Stimulated activated CD8-positive, alpha-beta memory T cell treated with anti-CD3 and anti-CD28 coated beads, Interleukin-7, amount 100 ng/mL, for 48 hours (primary cell): ENCODE results near the gene RNF130.
"Not testable (repeated sequence)": the region's sequence is repeated elsewhere in the genome, so short reads cannot be mapped to it uniquely, and the experiment has no call there.

Experiments used
- DNase-seq, 2 donors: peaks; one replicate each; pipeline ENCODE4 v3.0.0-alpha.2; 2020; ENCODE audit warnings: low read depth in 1 of 2; ENCODE audit errors: extremely low read depth in 1 of 2

RNF130 gene

DNA sequence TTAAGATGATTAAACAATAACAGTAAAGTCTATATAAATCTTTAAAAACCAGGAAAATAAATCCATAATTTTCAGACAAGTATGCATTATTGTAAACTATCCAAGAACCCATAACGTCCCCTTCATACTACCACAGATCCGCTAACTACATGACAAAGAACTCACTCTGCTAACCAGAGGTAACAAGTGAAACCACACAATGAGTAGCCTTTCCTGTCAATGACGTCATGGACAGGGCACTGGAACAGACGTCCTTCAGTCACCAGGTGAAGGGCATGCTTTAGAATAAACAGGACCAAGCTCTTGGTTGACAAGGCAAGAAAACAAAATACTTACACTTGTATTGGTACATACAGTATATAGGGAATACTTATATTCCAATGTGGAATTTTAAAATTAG, 45.2 kb downstream of the RNF130 start:
- no peak for DNase-seq

DNA sequence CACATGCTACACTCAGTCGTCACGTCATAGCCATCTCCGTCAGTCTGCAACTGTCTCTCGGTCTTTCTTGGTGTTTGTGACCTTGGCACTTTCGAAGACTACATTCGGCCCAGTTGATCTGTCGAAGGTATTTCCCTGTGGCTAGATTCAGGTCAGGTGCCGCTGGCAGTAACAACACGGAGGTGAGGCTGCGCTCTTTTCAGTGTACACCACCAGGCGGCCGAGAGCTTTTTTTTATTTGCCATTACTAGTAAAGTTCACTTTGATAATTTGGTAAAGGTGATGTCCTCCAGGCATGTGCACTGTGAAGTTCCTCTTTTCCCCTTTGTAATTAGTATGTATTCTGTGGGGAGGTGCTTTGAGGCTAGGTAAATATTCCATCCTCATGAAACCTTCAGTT, 49.7 kb downstream of the RNF130 start:
- no peak for DNase-seq

DNA sequence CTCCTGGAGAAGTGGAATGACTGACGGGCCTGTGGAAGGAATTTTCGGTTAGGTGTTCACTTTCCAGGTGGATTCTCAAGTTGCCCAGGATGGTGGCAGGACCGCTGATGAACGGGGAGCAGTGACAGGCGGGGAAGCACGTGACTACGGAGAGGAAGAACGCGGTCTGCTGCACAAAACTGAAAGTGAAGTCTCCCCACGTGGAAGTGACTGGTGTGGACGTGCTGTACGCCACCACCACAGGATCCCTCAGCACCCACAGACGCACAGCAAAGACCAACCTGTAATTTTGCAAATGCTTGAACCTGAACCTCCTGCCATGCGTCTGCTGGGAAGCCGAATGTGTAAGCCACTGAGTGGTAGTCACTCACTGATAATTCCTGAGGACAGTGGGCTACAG, 51.4 kb downstream of the RNF130 start:
- DNase-seq = no peak

DNA sequence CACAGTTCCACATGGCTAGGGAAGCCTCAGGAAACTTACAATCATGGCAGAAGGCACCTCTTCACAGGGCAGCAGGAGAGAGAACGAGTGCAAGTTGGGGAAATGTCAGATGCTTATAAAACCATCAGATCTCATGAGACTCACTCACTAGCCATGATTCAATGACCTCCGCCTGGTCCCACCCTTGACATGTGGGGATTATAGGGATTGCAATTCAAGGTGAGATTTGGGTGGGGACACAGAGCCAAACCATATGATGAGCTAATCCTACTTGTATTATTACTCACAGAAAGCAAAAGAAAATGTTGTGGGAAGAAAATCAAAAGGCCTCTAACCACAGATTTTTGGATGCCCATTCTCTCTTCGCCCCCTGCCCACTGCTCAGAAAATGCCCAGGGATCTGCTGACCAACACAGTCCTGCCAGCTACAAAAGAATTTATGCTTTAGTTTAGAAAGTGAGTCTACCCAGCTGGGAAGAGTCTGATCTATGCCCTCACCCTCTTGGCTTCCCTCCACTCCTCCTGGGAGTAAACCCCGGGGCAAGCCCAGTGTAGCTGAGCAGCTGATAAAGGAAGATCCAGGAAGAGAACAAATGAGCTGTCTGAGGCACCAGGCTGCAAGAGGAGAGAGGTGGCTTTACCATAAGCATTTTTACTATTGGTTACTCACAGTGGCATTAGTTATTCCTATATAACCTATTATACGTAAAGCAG, 53.1 kb downstream of the RNF130 start:
- DNase-seq = no peak

DNA sequence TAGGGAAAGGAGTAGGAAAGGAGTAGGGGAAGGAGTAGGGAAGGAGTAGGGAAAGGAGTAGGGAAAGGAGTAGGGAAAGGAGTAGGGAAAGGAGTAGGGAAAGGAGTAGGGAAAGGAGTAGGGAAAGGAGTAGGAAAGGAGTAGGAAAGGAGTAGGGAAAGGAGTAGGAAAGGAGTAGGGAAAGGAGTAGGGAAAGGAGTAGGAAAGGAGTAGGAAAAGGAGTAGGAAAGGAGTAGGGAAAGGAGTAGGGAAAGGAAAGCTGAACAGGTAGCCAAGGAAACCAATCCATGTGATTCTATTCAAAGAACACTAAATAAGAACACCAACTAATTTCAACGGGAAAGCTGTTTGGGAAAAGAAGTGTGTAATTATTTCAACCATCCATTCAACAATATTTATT, 56.0 kb downstream of the RNF130 start:
- not testable (repeated sequence) for DNase-seq

DNA sequence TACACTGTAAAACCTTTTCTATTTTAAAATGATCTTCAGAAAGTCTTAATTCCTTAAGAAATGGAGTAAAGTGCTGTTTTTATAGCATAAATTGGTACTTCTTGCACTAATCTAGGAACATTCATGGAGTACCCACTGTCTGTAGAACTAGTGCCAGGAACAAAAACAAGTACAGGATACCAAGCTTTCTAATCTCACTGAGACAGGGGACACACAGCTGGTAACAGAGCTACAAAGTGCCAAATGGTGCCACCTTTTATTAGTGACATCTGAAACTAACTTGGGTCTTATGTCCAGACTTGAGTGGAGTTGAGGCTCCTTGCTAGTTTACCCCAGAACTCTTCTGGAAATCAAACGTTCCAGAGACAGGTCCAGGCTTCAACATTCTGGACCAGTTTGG, 57.9 kb downstream of the RNF130 start:
- DNase-seq = no peak

DNA sequence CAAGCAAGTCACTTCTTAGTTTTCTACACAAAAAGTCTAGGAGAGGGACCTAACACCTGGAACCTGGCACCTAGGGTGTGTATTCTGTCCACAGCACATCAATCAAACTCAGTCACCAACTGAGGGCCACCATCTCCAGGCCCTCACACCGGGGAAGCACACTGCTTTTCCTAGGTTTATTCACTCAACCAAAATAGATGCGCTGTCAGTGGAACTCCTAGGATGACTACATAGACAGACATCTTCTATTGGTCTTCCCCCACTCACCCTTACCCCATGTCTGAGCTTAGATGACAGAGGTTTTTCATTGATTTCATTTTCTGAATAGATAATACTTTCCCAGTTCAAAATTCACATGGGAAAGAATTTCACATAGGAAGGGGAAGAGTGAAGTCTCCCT, 59.2 kb downstream of the RNF130 start:
- DNase-seq = no peak

DNA sequence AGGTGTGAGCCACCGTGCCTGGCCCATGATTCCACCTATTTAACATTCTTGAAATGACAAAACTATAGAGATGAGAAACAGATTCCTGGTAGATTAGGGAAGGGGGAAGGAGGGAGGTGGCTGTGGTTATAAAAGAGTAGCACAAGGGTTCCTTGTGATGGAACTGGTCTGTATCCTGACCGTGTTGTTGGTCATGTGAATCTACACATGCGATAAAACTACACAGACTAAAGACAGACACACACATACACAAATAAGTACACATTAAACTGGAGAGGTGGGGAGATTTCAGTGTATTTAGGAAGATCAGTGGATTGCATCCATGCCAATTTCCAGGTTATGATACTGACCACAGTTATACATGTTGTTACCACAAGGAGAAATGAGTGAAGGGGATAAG, 60.9 kb downstream of the RNF130 start:
- no peak for DNase-seq

DNA sequence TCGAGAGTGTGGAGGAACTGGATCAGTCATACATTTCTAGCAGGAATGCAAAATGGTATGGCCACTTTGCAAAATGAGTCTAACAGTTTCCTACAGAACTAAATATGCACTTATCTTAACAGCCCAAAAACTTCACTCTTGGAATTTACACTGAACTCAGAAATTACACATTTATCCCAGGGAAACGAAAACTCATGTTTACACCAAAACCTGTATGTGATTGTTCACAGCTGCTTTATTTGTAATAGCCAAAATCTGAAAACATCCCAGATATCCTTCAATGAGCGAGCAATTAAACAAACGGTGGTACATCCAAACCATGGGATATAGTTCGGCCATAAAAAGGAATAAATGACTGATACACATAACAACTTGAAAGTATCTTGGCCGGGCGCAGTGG, 62.0 kb downstream of the RNF130 start:
- no peak for DNase-seq

DNA sequence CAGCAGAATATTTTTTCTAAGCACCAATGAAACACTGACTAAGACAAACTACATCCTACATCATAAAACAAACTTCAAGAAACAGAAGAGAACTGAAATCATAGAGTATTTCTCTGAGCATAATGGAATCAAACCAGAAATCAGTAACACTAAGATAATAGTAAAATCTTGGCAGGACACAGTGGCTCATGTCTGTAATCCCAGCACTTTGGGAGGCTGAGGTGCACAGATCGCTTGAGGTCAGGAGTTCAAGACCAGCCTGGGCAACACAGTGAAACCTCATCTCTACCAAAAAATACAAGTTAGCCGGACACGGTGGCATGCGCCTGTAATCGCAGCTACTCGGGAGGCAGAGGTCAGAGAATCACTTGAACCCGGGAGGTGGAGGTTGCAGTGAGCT, 63.1 kb downstream of the RNF130 start:
- no peak for DNase-seq

DNA sequence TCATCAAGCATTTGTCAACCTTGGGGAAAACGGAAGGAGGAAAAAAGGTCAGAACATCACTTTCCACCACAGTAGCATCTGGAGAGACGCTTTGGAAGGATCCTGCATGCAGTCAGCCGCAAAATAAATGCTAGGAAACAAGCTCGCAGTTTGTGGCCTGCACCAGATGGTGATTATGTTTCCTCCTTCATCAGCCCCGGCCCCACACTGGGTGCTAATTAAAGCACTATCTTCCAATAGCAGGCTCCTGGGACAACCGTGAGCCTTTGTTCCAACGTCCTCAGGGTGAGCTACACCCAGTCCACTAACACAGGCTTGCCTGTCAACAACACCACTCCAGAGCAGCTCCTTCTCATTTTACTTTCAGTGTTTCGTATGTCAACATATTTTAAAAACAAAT, 64.0 kb downstream of the RNF130 start:
- DNase-seq = no peak

DNA sequence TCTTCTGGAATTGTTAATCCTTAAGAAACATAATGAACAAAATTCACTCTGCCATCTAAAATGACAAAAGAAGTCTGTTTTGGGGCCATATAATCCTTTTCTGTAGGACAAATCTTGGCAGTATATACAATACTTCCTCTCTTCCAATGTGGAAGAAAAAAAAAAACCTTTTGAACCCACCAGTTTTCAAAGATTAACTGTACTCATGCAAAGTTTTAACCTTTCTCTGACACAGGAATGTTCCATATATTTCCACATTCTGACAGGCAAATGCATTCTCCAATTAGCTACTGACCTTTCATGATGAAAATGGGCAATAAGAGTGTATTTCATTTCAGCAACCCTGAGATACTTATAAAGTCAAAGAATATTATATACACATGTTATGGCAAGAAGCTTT, 65.4 kb downstream of the RNF130 start:
- no peak for DNase-seq

DNA sequence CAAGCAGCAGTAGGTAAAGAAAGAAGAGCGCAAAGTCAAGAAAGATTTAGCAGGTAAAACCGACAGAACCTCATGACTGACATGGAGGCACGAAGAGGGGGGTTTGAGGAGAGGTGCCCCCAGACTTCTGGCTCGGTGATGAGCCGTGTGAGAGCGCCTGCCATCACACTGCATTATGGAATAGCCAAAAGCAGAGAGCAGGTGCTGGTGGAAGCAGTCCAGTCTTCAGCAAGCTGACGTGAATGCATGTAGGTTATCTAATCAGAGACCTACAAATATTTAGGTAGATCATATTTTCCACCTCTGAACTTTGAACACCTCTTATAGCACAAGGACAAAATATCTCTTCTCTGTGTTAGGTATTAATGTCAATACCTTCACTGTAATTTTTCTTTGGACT, 68.4 kb downstream of the RNF130 start:
- no peak for DNase-seq

DNA sequence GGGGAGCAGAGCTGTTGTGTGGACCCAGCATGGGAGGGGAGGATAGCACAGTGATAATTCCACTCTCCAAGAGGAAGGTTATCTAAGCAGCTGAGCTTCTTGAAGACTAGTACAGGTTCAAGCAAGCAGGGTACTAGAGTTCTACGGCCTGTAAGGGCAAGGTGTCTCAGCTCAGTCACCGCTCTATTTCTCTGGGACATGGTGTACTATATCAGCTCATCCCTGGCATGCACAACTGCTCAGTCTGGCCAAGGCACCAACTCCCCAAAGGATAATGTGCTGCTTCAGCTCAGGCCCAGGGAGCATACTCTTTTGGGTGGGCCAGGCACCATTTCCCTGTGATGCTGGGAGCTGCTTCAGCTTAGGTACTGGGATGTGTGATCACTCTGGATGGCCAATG, 69.8 kb downstream of the RNF130 start:
- DNase-seq = no peak

DNA sequence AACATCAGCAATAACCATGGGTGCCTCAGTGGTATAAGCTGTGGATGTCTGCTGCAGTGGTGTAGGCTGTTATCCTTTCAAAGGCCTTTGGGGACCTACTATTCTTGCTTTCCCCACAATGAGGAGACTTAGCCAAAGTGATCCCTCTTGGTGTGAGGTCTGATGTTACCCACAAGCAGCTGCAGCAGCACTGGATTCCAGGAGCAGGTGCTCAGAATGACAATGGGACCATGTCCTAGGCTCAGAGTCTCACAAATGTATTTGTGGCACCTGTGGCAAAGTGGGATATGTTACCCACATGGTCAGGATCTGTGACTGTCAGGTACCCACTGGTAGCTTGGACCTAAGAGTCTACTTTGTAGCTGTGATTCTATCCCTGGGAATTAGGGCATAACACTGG, 70.4 kb downstream of the RNF130 start:
- no peak for DNase-seq

DNA sequence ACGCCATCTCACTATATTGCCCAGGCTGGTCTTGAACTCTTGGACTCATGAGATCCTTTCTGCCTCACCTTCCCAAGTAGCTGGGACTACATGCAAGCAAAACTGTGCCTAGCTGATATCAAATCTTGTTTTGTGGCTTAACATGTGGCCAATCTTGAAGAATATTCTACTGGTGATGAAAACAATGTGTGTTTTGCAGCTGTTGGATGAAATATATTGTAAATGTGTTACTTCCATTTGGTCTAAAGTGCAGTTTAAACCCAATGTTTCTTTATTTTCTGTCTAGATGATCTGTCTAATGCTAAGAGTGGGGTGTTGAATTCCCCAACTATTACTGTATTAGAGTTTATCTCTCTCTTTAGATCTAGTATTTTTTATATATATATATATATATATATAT, 73.1 kb downstream of the RNF130 start:
- DNase-seq = no peak

DNA sequence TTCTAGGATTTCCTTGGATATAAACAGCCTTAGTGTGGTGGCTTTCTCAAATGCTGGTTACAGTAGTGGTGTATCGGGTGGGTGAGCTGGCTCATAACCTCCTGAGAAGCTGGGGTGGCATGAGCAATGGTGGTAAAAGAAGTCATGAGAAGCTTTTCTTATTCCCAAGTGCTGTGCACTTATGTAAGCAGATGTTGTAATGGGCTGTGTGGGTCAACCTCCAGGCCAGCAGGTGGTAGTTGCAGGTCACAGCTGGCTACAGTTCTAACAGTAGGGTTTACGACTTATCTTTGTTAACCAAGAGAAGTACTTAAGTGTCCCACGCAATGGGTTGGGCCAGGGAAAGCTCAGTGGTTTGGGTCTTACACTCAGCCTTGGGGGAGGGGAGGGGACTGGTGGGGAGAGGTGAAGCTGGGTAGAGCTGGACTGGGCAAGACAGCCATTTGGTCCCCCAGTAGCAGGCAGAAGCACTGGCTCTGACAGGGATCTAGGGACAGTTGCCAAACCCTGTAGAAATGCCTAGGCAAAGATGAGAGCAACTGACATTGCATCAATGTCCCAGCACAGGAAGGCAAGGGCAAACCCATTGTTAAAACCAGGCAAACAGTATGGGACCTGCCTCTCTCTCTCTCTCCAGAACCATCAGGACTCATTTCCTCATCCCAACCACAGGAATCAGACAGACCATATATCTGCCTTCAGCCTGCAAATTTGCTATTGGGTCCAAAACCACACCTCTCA, 76.8 kb downstream of the RNF130 start:
- no peak for DNase-seq

DNA sequence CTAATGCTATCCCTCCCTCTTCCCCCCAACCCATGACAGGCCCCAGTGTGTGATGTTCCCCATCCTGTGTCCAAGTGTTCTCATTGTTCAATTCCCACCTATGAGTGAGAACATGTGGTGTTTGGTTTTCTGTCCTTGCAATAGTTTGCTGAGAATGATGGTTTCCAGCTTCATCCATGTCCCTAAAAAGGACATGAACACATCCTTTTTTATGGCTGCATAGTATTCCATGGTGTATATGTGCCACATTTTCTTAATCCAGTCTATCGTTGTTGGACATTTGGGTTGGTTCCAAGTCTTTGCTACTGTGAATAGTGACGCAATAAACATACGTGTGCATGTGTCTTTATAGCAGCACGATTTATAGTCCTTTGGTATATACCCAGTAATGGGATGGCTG, 78.7 kb downstream of the RNF130 start:
- DNase-seq = not testable (repeated sequence)

DNA sequence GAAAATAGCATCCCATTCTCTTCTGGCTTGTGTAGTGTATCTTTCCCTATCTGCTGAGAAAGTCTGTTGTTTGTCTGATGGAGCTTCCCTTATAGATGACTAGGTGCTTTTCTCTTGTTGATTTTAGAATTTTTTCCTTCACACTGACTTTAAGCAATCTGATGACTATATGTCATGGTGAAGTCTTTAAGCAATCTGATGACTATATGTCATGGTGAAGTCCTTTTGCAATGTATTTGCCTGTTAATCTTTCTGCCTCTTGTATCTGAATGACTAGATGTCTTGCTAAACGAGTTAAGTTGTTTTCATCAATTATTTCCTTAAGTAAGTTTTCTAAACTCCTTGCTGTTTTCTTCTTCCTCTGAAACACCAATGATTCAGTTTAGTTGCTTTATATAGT, 80.5 kb downstream of the RNF130 start:
- DNase-seq = no peak

DNA sequence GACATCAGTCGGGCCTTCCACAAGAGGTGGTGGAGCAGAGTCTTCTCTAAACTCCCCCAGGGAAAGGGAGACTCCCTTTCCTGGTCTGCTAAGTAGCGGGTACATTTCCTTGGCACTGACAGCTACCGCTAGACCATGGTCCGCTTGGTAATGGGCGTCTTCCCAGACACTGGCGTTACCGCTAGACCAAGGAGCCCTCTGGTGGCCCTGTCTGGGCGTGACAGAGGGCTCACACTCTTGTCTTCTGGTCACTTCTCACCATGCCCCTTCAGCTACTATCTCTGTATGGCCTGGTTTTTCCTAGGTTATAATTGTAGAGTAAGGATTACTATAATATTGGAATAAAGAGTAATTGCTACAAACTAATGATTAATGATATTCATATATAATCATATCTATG, 81.0 kb downstream of the RNF130 start:
- DNase-seq = not testable (repeated sequence)

DNA sequence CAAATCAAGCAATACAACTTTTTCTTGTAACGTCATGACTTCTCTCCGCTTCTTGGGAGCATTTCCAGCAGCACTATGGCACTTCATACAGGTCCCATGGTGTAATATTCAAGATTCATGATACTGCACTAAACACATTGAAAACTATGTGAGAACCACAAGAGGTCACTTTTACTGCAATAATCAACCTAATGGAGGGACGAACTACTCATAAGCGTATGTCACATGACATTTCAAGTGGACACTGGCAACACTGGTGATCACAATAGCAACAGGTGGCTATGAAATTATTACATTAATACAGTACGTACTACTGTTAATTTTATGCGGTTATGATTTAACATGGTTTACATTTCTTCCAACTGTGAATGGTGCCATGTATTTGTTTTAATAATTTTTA, 85.2 kb downstream of the RNF130 start:
- no peak for DNase-seq

DNA sequence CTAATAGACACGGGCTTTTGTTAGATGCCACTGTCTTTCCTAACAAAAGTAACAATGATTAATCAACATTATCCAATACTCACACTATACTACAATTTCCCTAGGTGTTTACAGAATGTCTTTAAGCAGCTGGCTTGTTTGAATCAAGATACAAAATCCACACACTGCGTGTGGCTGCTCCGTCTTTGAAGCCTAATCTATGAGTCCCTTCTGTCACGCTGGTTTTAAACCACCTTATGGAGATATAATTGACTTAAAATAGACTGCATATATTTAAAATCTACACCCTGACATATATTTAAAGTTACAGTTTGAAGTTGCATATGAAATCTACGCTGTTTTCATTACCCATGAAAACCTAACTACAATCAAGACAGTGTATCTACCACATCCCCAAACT, 89.9 kb downstream of the RNF130 start:
- DNase-seq = no peak

DNA sequence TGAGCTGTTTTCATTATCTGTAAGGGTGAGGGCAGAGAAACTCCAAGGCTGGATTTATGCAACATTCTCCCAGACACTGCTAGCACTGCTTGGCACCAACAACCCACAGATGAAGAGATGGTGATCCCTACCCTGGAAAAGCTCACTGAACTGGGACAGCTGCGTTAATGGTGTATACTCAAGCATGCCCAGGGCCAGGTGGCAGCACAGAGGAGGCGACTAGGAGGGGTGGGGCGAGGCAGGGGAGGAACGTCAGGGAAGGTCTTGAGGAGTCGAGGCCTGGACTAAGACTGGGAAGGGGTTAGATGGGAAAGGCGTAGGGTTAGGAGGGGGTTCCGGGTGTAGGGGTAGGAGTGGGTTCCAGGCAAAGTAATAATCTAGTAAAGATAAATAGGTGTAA, 90.8 kb downstream of the RNF130 start:
- DNase-seq = no peak
